Parathyroid adenoma (tissue), 2 donors: ENCODE results near the gene NUP210L.

Experiments used
- H2AFZ ChIP-seq: fragments of 300-600 bp; sonication (generic); one replicate; pipeline ENCODE4 v1.7.0; 2017; ENCODE audit warnings: antibody characterized with exemption, mild to moderate bottlenecking
- H3K27ac ChIP-seq: fragments of 300-600 bp; sonication (generic); one replicate; pipeline ENCODE4 v1.7.0; 2017
- H3K27me3 ChIP-seq: fragments of 300-600 bp; sonication (generic); one replicate; pipeline ENCODE4 v1.7.0; 2017; ENCODE audit warnings: low read length; ENCODE audit not compliant: control insufficient read depth, insufficient read depth
- H3K36me3 ChIP-seq: fragments of 300-600 bp; sonication (generic); one replicate; pipeline ENCODE4 v1.7.0; 2017; ENCODE audit warnings: low read length; ENCODE audit not compliant: control insufficient read depth, insufficient read depth
- H3K4me1 ChIP-seq: fragments of 300-600 bp; sonication (generic); one replicate; pipeline ENCODE4 v1.7.0; 2017; ENCODE audit warnings: control low read depth
- H3K4me2 ChIP-seq: fragments of 300-600 bp; sonication (generic); one replicate; pipeline ENCODE4 v1.7.0; 2017; ENCODE audit warnings: low read length
- H3K4me3 ChIP-seq: fragments of 300-600 bp; sonication (generic); one replicate; pipeline ENCODE4 v1.7.0; 2017; ENCODE audit warnings: low read depth, low read length
- H3K79me2 ChIP-seq: fragments of 300-600 bp; sonication (generic); one replicate; pipeline ENCODE4 v1.7.0; 2017; ENCODE audit warnings: control low read depth
- H3K9ac ChIP-seq: fragments of 300-600 bp; sonication (generic); one replicate; pipeline ENCODE4 v1.7.0; 2017; ENCODE audit warnings: mild to moderate bottlenecking
- H3K9me3 ChIP-seq: fragments of 300-600 bp; sonication (generic); one replicate; pipeline ENCODE4 v1.7.0; 2017; ENCODE audit warnings: low read length; ENCODE audit not compliant: control insufficient read depth
- CTCF ChIP-seq: fragments of 300-600 bp; sonication (generic); IDR thresholded peaks from one replicate; pipeline ENCODE4 v1.7.0; 2017; ENCODE audit warnings: antibody characterized with exemption, mild to moderate bottlenecking
- donor health status: primary hyperparathyroidism.

NUP210L gene

DNA sequence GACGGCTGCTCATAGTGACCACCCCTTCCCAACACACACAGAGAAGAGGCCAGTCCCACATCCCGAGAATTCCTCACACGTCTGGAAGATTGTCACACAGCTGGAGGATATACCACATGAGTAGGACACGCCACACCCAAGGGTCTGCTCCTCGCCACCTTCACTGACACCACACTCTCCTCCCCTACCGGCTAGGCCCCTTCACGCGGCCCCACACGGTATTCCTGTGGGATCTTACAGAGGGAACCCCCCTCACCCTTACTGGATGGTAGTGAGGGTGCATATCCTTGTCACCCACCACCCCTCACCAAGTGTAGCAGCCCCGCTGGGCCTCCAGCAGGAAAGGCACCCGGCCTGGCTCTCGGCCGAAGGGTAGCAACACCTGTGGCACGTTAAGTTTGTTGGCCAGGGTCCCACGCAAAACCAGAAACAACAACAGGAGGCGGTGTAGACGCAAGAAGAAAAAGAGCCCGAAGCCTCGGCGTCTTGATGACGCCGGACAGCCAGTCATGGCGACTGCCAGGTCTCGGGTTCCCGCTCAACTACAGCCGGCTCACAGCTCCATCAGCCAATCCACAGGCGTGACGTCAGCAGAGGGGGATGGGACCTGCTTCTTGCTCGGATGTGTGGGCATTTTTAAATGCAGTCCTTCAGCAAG lies at the start of gene NUP210L:
Gene NUP210L (minus strand): TSS at position 540 of the 658 bp plus-strand sequence.
- no peaks in the 10 kb centered on the region for H3K4me1 ChIP-seq
- H3K36me3 ChIP-seq, result no peaks in the 10 kb centered on the region
- no peak within 1 kb of the TSS for H3K4me3 ChIP-seq
- no peak within 1 kb of the TSS for H2AFZ ChIP-seq
- H3K9ac ChIP-seq, result no peak within 1 kb of the TSS
- no peak for TF ChIP-seq CTCF
- H3K27me3 ChIP-seq, result no peaks in the 10 kb centered on the region
- peak within 1 kb of the TSS; percentile 70 for H3K27ac ChIP-seq
- H3K4me2 ChIP-seq, result no peak within 1 kb of the TSS
- H3K9me3 ChIP-seq, result no peaks in the 10 kb centered on the region
- no peaks in the 10 kb centered on the region for H3K79me2 ChIP-seq

- H3K27ac ChIP-seq, result peak overlapping the region; percentile 37
These were observed 44.6 kb upstream of the NUP210L start for GRCh38 chr1:154199563-154199879.

DNA sequence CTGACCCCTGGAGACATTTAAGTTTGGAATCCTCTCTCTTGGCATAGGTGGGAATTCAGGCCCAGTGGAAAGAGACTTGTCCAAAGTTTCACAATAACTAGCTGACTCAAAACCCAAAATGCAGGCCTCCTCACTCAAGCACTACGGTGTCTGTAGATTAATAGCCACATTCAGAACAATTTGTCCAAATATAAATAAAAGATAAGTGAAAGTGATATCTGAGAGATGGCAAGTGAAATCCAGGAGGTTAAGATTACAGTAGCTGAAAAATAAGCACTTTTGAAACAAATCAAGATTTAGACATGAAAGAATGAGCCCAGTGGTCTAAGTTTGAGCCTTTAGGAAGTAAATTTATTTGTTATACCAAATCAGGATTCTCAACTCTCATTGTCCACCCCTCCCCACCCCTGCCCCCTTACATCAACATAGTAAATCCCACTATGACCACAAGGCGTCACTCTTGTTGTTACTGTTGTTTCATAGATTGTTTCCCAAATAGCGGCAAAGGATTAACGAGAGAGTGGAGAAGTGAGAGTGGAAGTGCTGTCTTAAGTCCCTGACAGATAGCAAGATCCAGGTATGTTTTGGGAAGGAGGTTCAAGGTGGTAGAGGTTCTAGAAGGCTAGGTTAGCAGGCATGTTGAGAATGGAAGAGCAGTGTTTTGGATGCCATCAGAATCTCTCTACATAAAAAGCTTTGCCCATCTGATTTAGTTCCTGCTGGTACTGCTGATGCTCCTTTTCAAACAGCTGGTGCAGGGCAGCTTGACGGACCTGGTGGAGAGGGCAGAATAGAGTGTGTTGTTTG lies 44.1 kb upstream of the NUP210L start:
- H3K4me3 ChIP-seq, result no peak overlapping the region
- H3K9me3 ChIP-seq, result no peaks in the 10 kb centered on the region
- H3K9ac ChIP-seq, result no peak overlapping the region
- H3K27me3 ChIP-seq, result no peaks in the 10 kb centered on the region
- no peaks in the 10 kb centered on the region for H3K36me3 ChIP-seq
- peak overlapping the region; percentile 41 for H3K4me2 ChIP-seq
- TF ChIP-seq CTCF, result peak; percentile 43
- H3K4me1 ChIP-seq, result peaks cover 8% of the 10 kb centered on the region
- peak overlapping the region; percentile 54 for H2AFZ ChIP-seq
- no peaks in the 10 kb centered on the region for H3K79me2 ChIP-seq
- H3K27ac ChIP-seq, result peak overlapping the region; percentile 37

More at GRCh38 chr1:154199563-154199879, 44.6 kb upstream of the NUP210L start:
- Histone ChIP-seq H3K9me3 (no peaks in the 10 kb centered on the region), H3K4me1 (peaks cover 5% of the 10 kb centered on the region), H3K27me3 (no peaks in the 10 kb centered on the region), H3K4me3 (no peak overlapping the region), H3K79me2 (no peaks in the 10 kb centered on the region), H3K36me3 (no peaks in the 10 kb centered on the region), H3K9ac (no peak overlapping the region), H3K4me2 (peak overlapping the region; percentile 41), H2AFZ (peak overlapping the region; percentile 54)
- no peak for TF ChIP-seq CTCF

DNA sequence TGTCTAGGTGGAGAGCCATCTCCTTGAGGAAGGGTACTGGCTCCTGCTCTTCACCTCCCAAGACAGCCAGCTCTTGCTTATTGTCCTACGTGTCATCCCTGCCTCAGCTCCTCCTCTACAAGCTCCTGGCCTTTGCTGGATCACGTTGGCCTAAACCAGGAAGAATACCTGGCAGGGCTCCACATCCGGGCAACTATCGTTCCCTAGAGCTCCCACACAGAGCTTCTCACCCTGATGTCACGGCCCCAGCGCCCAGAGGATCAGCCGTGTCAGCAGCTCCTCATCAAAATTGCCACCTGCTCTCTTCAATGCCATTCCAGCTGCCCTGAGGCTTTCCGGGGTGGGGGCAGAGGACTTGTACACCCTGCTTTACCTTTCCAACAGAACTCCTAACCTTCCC lies 38.9 kb upstream of the NUP210L start:
- H3K27me3 ChIP-seq, result no peaks in the 10 kb centered on the region
- no peak for TF ChIP-seq CTCF
- no peaks in the 10 kb centered on the region for H3K36me3 ChIP-seq
- H2AFZ ChIP-seq, result peak overlapping the region; percentile 79
- H3K79me2 ChIP-seq, result no peaks in the 10 kb centered on the region
- H3K4me1 ChIP-seq, result peaks cover 10% of the 10 kb centered on the region
- H3K4me3 ChIP-seq, result peak overlapping the region; percentile 10
- H3K9ac ChIP-seq, result no peak overlapping the region
- peak overlapping the region; percentile 32 for H3K27ac ChIP-seq
- no peak overlapping the region for H3K4me2 ChIP-seq
- H3K9me3 ChIP-seq, result no peaks in the 10 kb centered on the region
